Measurements from ENCODE around the gene ABLIM1. TPM values are rescaled to one million over a fixed set of nuclear protein-coding genes. Genes with fewer than 3 reads are reported as not detected.

The ABLIM1 gene
- total and polyA plus RNA-seq, 2 of the 13 experiments (the other 11 are each of a cell fraction or from before 2014, with no cell fraction given) = 59.4 to 92.7 TPM

- TF ChIP-seq ZBTB40 (IDR thresholded peaks at IDR 0.05) = no peak
- TF ChIP-seq ZBTB40 (CRISPR knock-in tag; IDR thresholded peaks at IDR 0.05) = peak; percentile 55; the same call in 1 of the 2 replicates
- TF ChIP-seq ZNF256 (CRISPR knock-in tag; conservative IDR thresholded peaks at IDR 0.05) = 0 out of 2 replicates have a peak, but pooled peaks have one; percentile 54
- TF ChIP-seq ZNF407 (CRISPR knock-in tag; IDR thresholded peaks at IDR 0.05; ENCODE audit: not compliant biosample characterization) = no peak
- TF ChIP-seq, protein P1, sequence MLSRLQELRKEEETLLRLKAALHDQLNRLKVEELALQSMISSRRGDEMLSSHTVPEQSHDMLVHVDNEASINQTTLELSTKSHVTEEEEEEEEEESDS (CRISPR knock-in tag; IDR thresholded peaks at IDR 0.05; ENCODE audit: borderline replicate concordance) = no peak
- TF ChIP-seq REL (CRISPR knock-in tag; conservative IDR thresholded peaks at IDR 0.05) = no peak
- peak; percentile 37; the same call in 1 of the 2 replicates for TF ChIP-seq CENPT (CRISPR knock-in tag; IDR thresholded peaks at IDR 0.05; ENCODE audit: low read depth)
- TF ChIP-seq, protein P2, sequence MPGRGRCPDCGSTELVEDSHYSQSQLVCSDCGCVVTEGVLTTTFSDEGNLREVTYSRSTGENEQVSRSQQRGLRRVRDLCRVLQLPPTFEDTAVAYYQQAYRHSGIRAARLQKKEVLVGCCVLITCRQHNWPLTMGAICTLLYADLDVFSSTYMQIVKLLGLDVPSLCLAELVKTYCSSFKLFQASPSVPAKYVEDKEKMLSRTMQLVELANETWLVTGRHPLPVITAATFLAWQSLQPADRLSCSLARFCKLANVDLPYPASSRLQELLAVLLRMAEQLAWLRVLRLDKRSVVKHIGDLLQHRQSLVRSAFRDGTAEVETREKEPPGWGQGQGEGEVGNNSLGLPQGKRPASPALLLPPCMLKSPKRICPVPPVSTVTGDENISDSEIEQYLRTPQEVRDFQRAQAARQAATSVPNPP (CRISPR knock-in tag; IDR thresholded peaks at IDR 0.05) = peak; percentile 49; the same call in 1 of the 2 replicates
- TF ChIP-seq KLF9 (CRISPR knock-in tag; IDR thresholded peaks at IDR 0.05; ENCODE audit: low read depth) = no peak
Observed at GRCh38 chr10:114526504-114527238, 131.4 kb downstream of the ABLIM1 start (continued).

All from HepG2 (cell line).